CD14-positive monocyte (primary cell): ENCODE measurements around the gene RTN1. TPM values are rescaled to one million over a fixed set of nuclear protein-coding genes. Genes with fewer than 3 reads are reported as not detected.

ENCODE experiments used
- DNase-seq, 3 donors: peaks; one replicate each; pipeline ENCODE4 v3.0.0-alpha.2; 2011 to 2022
- H2AFZ ChIP-seq: 2 replicates; pipeline ENCODE4 v1.6.0; 2012; ENCODE audit warnings: mild to moderate bottlenecking, low read depth, low read length, inconsistent platforms; ENCODE audit not compliant: insufficient read depth, poor library complexity, severe bottlenecking
- H3K27ac ChIP-seq, 2 donors: 1 replicate in 1 of 2; 2 replicates in 1 of 2; pipeline ENCODE4 v1.5.1; 2012 to 2013; ENCODE audit warnings: low read length in 2 of 2, control low read depth in 1 of 2, inconsistent platforms in 1 of 2, low read depth in 1 of 2, mild to moderate bottlenecking in 1 of 2
- H3K27me3 ChIP-seq, 2 donors: one replicate each; pipeline versions ENCODE4 v1.6.0 to v1.6.1; 2011 to 2013; ENCODE audit warnings: low read length in 2 of 2; ENCODE audit not compliant: control insufficient read depth in 2 of 2, insufficient read depth in 2 of 2
- H3K36me3 ChIP-seq, 2 donors: replicated peaks in 1 of 2; 1 replicate in 1 of 2; 2 replicates in 1 of 2; pipeline versions ENCODE4 v1.5.1 to v1.6.1; 2012 to 2013; ENCODE audit warnings: low read length in 2 of 2, control low read depth in 1 of 2, inconsistent platforms in 1 of 2, mild to moderate bottlenecking in 1 of 2; ENCODE audit not compliant: insufficient read depth in 2 of 2, control insufficient read depth in 1 of 2
- H3K4me1 ChIP-seq, 2 donors: 1 replicate in 1 of 2; 2 replicates in 1 of 2; pipeline versions ENCODE4 v1.5.1 to v1.6.1; 2012 to 2013; ENCODE audit warnings: low read length in 2 of 2, control low read depth in 1 of 2, inconsistent platforms in 1 of 2, mild to moderate bottlenecking in 1 of 2, moderate library complexity in 1 of 2; ENCODE audit not compliant: insufficient read depth in 2 of 2, control insufficient read depth in 1 of 2
- H3K4me2 ChIP-seq: replicated peaks from 2 replicates; pipeline ENCODE3; 2012; ENCODE audit warnings: low read length, moderate library complexity, mild to moderate bottlenecking; ENCODE audit not compliant: poor library complexity, severe bottlenecking; ENCODE audit errors: extremely low read depth
- H3K4me3 ChIP-seq, 3 experiments: fragments of 200-600 bp in 1 of 3; sonication (generic) in 1 of 3; replicated peaks in 1 of 3; 1 replicate in 2 of 3; 2 replicates in 1 of 3; pipeline ENCODE4 v1.5.1; 2011 to 2013; ENCODE audit warnings: low read length in 3 of 3, mild to moderate bottlenecking in 3 of 3, control low read depth in 2 of 3, low read depth in 2 of 3, inconsistent platforms in 1 of 3, moderate library complexity in 1 of 3
- H3K79me2 ChIP-seq: 2 replicates; pipeline ENCODE4 v1.6.0; 2012; ENCODE audit warnings: mild to moderate bottlenecking, control low read depth, inconsistent platforms, low read length, moderate library complexity; ENCODE audit not compliant: insufficient read depth
- H3K9ac ChIP-seq: 2 replicates; pipeline ENCODE4 v1.6.0; 2017; ENCODE audit warnings: low read length, mild to moderate bottlenecking; ENCODE audit not compliant: insufficient read depth, poor library complexity, severe bottlenecking
- H3K9me3 ChIP-seq, 2 donors: replicated peaks in 1 of 2; 1 replicate in 1 of 2; 2 replicates in 1 of 2; pipeline versions ENCODE4 v1.5.1 to v1.6.1; 2012 to 2013; ENCODE audit warnings: low read length in 2 of 2, control low read depth in 1 of 2; ENCODE audit not compliant: control insufficient read depth in 1 of 2, insufficient read depth in 1 of 2
- H4K20me1 ChIP-seq: 2 replicates; pipeline ENCODE4 v1.6.0; 2012; ENCODE audit warnings: mild to moderate bottlenecking, low read length, control low read depth, moderate library complexity; ENCODE audit not compliant: insufficient read depth
- H3K27ac Mint-ChIP-seq, 7 donors: one replicate each; pipeline ENCODE4 v1.8.0; 2020; ENCODE audit warnings: mild to moderate bottlenecking in 7 of 7, mixed read lengths in 7 of 7, moderate library complexity in 6 of 7, inconsistent platforms in 2 of 7
- H3K27me3 Mint-ChIP-seq, 3 donors: one replicate each; pipeline ENCODE4 v1.8.0; 2021 to 2022; ENCODE audit warnings: low read depth in 3 of 3, mild to moderate bottlenecking in 3 of 3, mixed read lengths in 3 of 3, moderate library complexity in 3 of 3, inconsistent platforms in 1 of 3
- H3K36me3 Mint-ChIP-seq, 2 donors: one replicate each; pipeline ENCODE4 v1.8.0; 2020; ENCODE audit warnings: mixed read lengths in 2 of 2, inconsistent platforms in 1 of 2, mild to moderate bottlenecking in 1 of 2
- H3K4me1 Mint-ChIP-seq: one replicate; pipeline ENCODE4 v1.8.0; 2020; ENCODE audit warnings: mild to moderate bottlenecking, mixed read lengths
- H3K4me3 Mint-ChIP-seq, 2 donors: one replicate each; pipeline ENCODE4 v1.8.0; 2020; ENCODE audit warnings: mild to moderate bottlenecking in 2 of 2, mixed read lengths in 2 of 2, moderate library complexity in 1 of 2
- H3K9me3 Mint-ChIP-seq, 7 donors: one replicate each; pipeline ENCODE4 v1.8.0; 2020 to 2022; ENCODE audit warnings: mixed read lengths in 7 of 7, mild to moderate bottlenecking in 6 of 7, moderate library complexity in 6 of 7, inconsistent platforms in 2 of 7
- CTCF ChIP-seq: fragments of 200-600 bp; IDR thresholded peaks from one replicate; pipeline ENCODE4 v1.8.0; 2022; ENCODE audit warnings: antibody characterized with exemption, mild to moderate bottlenecking
- WGBS: methylation state at CpG from one replicate; pipeline ENCODE4 v1.1.5; 2013; ENCODE audit warnings: missing lambda C conversion rate; ENCODE audit not compliant: insufficient coverage; 5-methylcytosine and 5-hydroxymethylcytosine counted together
- intact Hi-C, 2 donors: fragments of 100-400 bp; cut with micrococcal nuclease; formaldehyde crosslinking; loops; one replicate each; pipeline versions ENCODE4 v1.15.0 to v1.15.1; 2023
- polyA plus RNA-seq, 3 donors: library from polyadenylated mRNA; depleted of rRNA in 1 of 3; unstranded in 2 of 3; stranded (reverse) in 1 of 3; fragments of 300-500 nt in 2 of 3; fragments of >200 nt in 1 of 3; fragmentation: Illumina TruSeq in 2 of 3; gene quantifications; 1 replicate in 2 of 3; 2 replicates in 1 of 3; pipeline ENCODE4 v1.2.3, GENCODE V29; 2012 to 2021

The RTN1 gene
- polyA plus RNA-seq, 3 donors, result 40.2 to 75.1 (median 55.0) TPM

GRCh38 chr14:59627011-59627520 is 243.5 kb downstream of the RTN1 start:
- H3K27ac ChIP-seq, result no peak overlapping the region
- peaks cover 0 to 12% (median 0%) of the 10 kb centered on the region in 7 donors for H3K9me3 Mint-ChIP-seq
- H3K4me3 Mint-ChIP-seq, result no peak overlapping the region
- DNase-seq, result no peak
- H3K4me1 ChIP-seq, result peaks cover 5 to 7% of the 10 kb centered on the region in 2 donors
- no peak overlapping the region for H2AFZ ChIP-seq
- peaks cover 11% of the 10 kb centered on the region for H3K4me1 Mint-ChIP-seq
- H3K9me3 ChIP-seq, result peaks cover 0 to 6% of the 10 kb centered on the region in 2 donors
- peaks cover 31 to 34% of the 10 kb centered on the region in 2 donors for H3K27me3 ChIP-seq
- H3K27me3 Mint-ChIP-seq, result peaks cover 32 to 42% (median 39%) of the 10 kb centered on the region in 3 donors
- peaks cover 89% of the 10 kb centered on the region for H4K20me1 ChIP-seq
- no peaks in the 10 kb centered on the region for H3K36me3 ChIP-seq
- H3K79me2 ChIP-seq, result no peaks in the 10 kb centered on the region
- no peak overlapping the region for H3K9ac ChIP-seq
- no peak overlapping the region for H3K4me2 ChIP-seq
- H3K27ac Mint-ChIP-seq, result no peak overlapping the region
- WGBS, result no CpG with 5 or more reads among the region's 2 CpGs
- intact Hi-C loops, result no loop called here
- no peak overlapping the region for H3K4me3 ChIP-seq
- peaks cover 0 to 5% of the 10 kb centered on the region in 2 donors for H3K36me3 Mint-ChIP-seq
- TF ChIP-seq CTCF, result no peak

- H3K36me3 Mint-ChIP-seq, result no peaks in the 10 kb centered on the region
- H3K27ac ChIP-seq, result no peak overlapping the region
- no peak overlapping the region for H2AFZ ChIP-seq
- no peak overlapping the region for H3K4me3 Mint-ChIP-seq
- peaks cover 69% of the 10 kb centered on the region for H4K20me1 ChIP-seq
- TF ChIP-seq CTCF, result no peak
- H3K27me3 ChIP-seq, result peaks cover 2 to 4% of the 10 kb centered on the region in 2 donors
- peaks cover 2 to 6% (median 4%) of the 10 kb centered on the region in 3 donors for H3K27me3 Mint-ChIP-seq
- no CpG with 5 or more reads among the region's 2 CpGs for WGBS
- H3K79me2 ChIP-seq, result no peaks in the 10 kb centered on the region
- peaks cover 0 to 3% of the 10 kb centered on the region in 2 donors for H3K9me3 ChIP-seq
- H3K9ac ChIP-seq, result no peak overlapping the region
- peaks cover 0 to 5% (median 4%) of the 10 kb centered on the region in 7 donors for H3K9me3 Mint-ChIP-seq
- no peak overlapping the region for H3K4me2 ChIP-seq
- no peaks in the 10 kb centered on the region for H3K4me1 Mint-ChIP-seq
- H3K4me3 ChIP-seq, result no peak overlapping the region
- no peak for DNase-seq
- intact Hi-C loops, result no loop called here
- H3K4me1 ChIP-seq, result no peaks in the 10 kb centered on the region
- H3K36me3 ChIP-seq, result no peaks in the 10 kb centered on the region
- H3K27ac Mint-ChIP-seq, result no peak overlapping the region
Measured at GRCh38 chr14:59622631-59623030, 247.9 kb downstream of the RTN1 start.
